Activated CD8-positive, alpha-beta memory T cell treated with anti-CD3 and anti-CD28 coated beads for 36 hours (primary cell): ENCODE results near the gene EXOC6. TPM values are rescaled to one million over a fixed set of nuclear protein-coding genes. Genes with fewer than 3 reads are reported as not detected.

Experiments
- CTCF ChIA-PET: fragments of 350-600 bp; sonication (Branson Sonifier 250); formaldehyde crosslinking; loops from one replicate; lab custom pipeline; 2021; ENCODE audit warnings: antibody characterized with exemption; lab: Charles Lee
- POLR2A ChIA-PET: fragments of 350-600 bp; sonication (Branson Sonifier 250); formaldehyde crosslinking; loops from one replicate; lab custom pipeline; 2021; ENCODE audit warnings: antibody characterized with exemption; lab: Charles Lee
- total RNA-seq, 2 experiments: library from RNA; stranded (reverse); gene quantifications; one replicate each; pipeline ENCODE4 v1.2.3, GENCODE V29; 2021

Gene EXOC6
- total RNA-seq = 10 to 100 TPM; 11.6 to 12.4 TPM

GRCh38 chr10:92848441-92849233 lies at the start of gene EXOC6:
TSS of gene EXOC6 (plus strand) at chr10:92848520. CDS start at chr10:92848534, 14 bp downstream.
- ChIA-PET CTCF (interaction anchor here (1.7 kb wide), 1 partner anchor 214 kb away, joined by 3 read pairs; no protein-coding TSS in a partner anchor), POLR2A (interaction anchor here (0.6 to 0.7 kb wide), 4 partner anchors 276 to 1217 kb away, joined by 3 to 4 read pairs (median 3); no protein-coding TSS in a partner anchor)

- ChIA-PET POLR2A (interaction anchor here (0.6 kb wide), 1 partner anchor 53 kb away, joined by 4 read pairs; no protein-coding TSS in a partner anchor), CTCF (no interaction called here)
Observed at GRCh38 chr10:92799568-92799967, 48.8 kb upstream of the EXOC6 start.

GRCh38 chr10:92800134-92800733 lies 48.1 kb upstream of the EXOC6 start:
- CTCF ChIA-PET = no interaction called here
- POLR2A ChIA-PET = no interaction called here

- CTCF ChIA-PET = no interaction called here
Observed at GRCh38 chr10:92801978-92802872, 46.1 kb upstream of the EXOC6 start.

GRCh38 chr10:92809840-92810239 lies 38.5 kb upstream of the EXOC6 start:
- CTCF ChIA-PET = no interaction called here
- POLR2A ChIA-PET = interaction anchor here (0.5 kb wide), 1 partner anchor 99 kb away, joined by 5 read pairs; no protein-coding TSS in a partner anchor

More at GRCh38 chr10:92801978-92802872, 46.1 kb upstream of the EXOC6 start:
- POLR2A ChIA-PET = no interaction called here

GRCh38 chr10:92810934-92811532 lies 37.3 kb upstream of the EXOC6 start:
- CTCF ChIA-PET = no interaction called here
- POLR2A ChIA-PET = no interaction called here

- ChIA-PET POLR2A (interaction anchor here (0.7 kb wide), 1 partner anchor 293 kb away, joined by 3 read pairs; no protein-coding TSS in a partner anchor), CTCF (no interaction called here)
Observed at GRCh38 chr10:92811986-92812385, 36.3 kb upstream of the EXOC6 start.

- CTCF ChIA-PET = no interaction called here
- POLR2A ChIA-PET = no interaction called here
Observed at GRCh38 chr10:92813979-92814378, 34.3 kb upstream of the EXOC6 start.

GRCh38 chr10:92814790-92815189 lies 33.5 kb upstream of the EXOC6 start:
- POLR2A ChIA-PET = no interaction called here
- CTCF ChIA-PET = interaction anchor here (0.5 kb wide), 1 partner anchor 27 kb away, joined by 5 read pairs; no protein-coding TSS in a partner anchor

GRCh38 chr10:92816091-92816531 lies 32.2 kb upstream of the EXOC6 start:
- POLR2A ChIA-PET = no interaction called here

GRCh38 chr10:92822060-92822634 lies 26.2 kb upstream of the EXOC6 start:
- ChIA-PET POLR2A (no interaction called here), CTCF (interaction anchor here (0.7 to 1.4 kb wide), 2 partner anchors 16 to 101 kb away, joined by 3 to 4 read pairs; no protein-coding TSS in a partner anchor)

More at GRCh38 chr10:92816091-92816531, 32.2 kb upstream of the EXOC6 start:
- CTCF ChIA-PET = no interaction called here

- ChIA-PET CTCF (interaction anchor here (1.4 kb wide), 1 partner anchor 15 kb away, joined by 4 read pairs; no protein-coding TSS in a partner anchor), POLR2A (no interaction called here)
Observed at GRCh38 chr10:92822964-92823363, 25.4 kb upstream of the EXOC6 start.

- ChIA-PET CTCF (no interaction called here), POLR2A (no interaction called here)
Observed at GRCh38 chr10:92826061-92826460, 22.3 kb upstream of the EXOC6 start.

GRCh38 chr10:92826504-92826903 lies 21.8 kb upstream of the EXOC6 start:
- CTCF ChIA-PET = no interaction called here
- POLR2A ChIA-PET = no interaction called here

GRCh38 chr10:92829042-92829785 lies 19.1 kb upstream of the EXOC6 start:
- ChIA-PET POLR2A (no interaction called here), CTCF (no interaction called here)

GRCh38 chr10:92829786-92830377 lies 18.4 kb upstream of the EXOC6 start:
- POLR2A ChIA-PET = no interaction called here
- CTCF ChIA-PET = no interaction called here
